Testis (tissue), 5 donors: ENCODE results near the gene CACNB4. TPM values are rescaled to one million over a fixed set of nuclear protein-coding genes. Genes with fewer than 3 reads are reported as not detected.

Source experiments
- DNase-seq: peaks from one replicate; pipeline ENCODE4 v3.0.0-alpha.2; 2019
- H3K27ac ChIP-seq, 2 donors: fragments of 200-600 bp; sonication (generic); one replicate each; pipeline ENCODE4 v1.5.1; 2019
- H3K27me3 ChIP-seq: fragments of 200-600 bp; sonication (generic); one replicate; pipeline ENCODE4 v1.5.1; 2019
- H3K36me3 ChIP-seq: fragments of 200-600 bp; sonication (generic); one replicate; pipeline ENCODE4 v1.5.1; 2017; ENCODE audit warnings: low read depth; ENCODE audit errors: missing control alignments
- H3K4me1 ChIP-seq: fragments of 200-600 bp; sonication (generic); one replicate; pipeline ENCODE4 v1.5.1; 2019
- H3K4me3 ChIP-seq, 2 donors: fragments of 200-600 bp; sonication (generic); one replicate each; pipeline ENCODE4 v1.5.1; 2017 to 2019
- H3K9me3 ChIP-seq: fragments of 200-600 bp; sonication (generic); one replicate; pipeline ENCODE4 v1.5.1; 2017
- POLR2A ChIP-seq: fragments of 450-650 bp; IDR thresholded peaks from one replicate; pipeline ENCODE4 v1.6.1; 2017; ENCODE audit warnings: antibody characterized with exemption, mild to moderate bottlenecking, moderate library complexity
- WGBS, 2 donors: methylation state at CpG; one replicate each; pipeline ENCODE4 v1.1.5; 2018; 5-methylcytosine and 5-hydroxymethylcytosine counted together
- intact Hi-C: fragments of 100-400 bp; cut with DNase I; formaldehyde crosslinking; loops from one replicate; pipeline ENCODE4 v1.15.1; 2023; ENCODE audit warnings: low total_unique reads
- long read RNA-seq, 2 donors: transcript quantifications; one replicate each; lab custom pipeline, GENCODE V29; 2026
- polyA plus RNA-seq: library from polyadenylated mRNA; stranded (reverse); fragments of 350-450 nt; fragmentation: Illumina TruSeq; extraction: RNeasy Lipid Tissue Mini Kit (QIAGEN cat#74804); gene quantifications from one replicate; pipeline ENCODE4 v1.2.3, GENCODE V29; 2014; ENCODE audit warnings: low read depth, low replicate concordance; ENCODE audit not compliant: insufficient read depth
- total RNA-seq, 2 donors: library from RNA; depleted of rRNA; stranded (reverse); fragments of >200 nt; gene quantifications; one replicate each; pipeline ENCODE4 v1.2.3, GENCODE V29; 2016
- TF ChIP-seq, protein P1 (sequence below), 3 experiments: fragments of 450-650 bp in 2 of 3; fragments of 200-600 bp in 1 of 3; sonication (generic) in 1 of 3; IDR thresholded peaks; one replicate each; pipeline ENCODE4 v1.5.1; 2016 to 2019; ENCODE audit warnings: antibody characterized with exemption in 3 of 3, mild to moderate bottlenecking in 2 of 3, moderate library complexity in 1 of 3

The CACNB4 gene
- total RNA-seq (10 to 100 TPM; 82.2 to 83.8 TPM), polyA plus RNA-seq (7.8 TPM)
- long read RNA-seq, donor 1, full-length matches to known transcripts, result 3 of 3 reads
- long read RNA-seq, donor 1, partial matches to known transcripts, result 0 of 3 reads
- long read RNA-seq, donor 1, other reads (novel, unspliced or antisense), result 0 of 3 reads
- long read RNA-seq, donor 2, result 0 reads

DNA sequence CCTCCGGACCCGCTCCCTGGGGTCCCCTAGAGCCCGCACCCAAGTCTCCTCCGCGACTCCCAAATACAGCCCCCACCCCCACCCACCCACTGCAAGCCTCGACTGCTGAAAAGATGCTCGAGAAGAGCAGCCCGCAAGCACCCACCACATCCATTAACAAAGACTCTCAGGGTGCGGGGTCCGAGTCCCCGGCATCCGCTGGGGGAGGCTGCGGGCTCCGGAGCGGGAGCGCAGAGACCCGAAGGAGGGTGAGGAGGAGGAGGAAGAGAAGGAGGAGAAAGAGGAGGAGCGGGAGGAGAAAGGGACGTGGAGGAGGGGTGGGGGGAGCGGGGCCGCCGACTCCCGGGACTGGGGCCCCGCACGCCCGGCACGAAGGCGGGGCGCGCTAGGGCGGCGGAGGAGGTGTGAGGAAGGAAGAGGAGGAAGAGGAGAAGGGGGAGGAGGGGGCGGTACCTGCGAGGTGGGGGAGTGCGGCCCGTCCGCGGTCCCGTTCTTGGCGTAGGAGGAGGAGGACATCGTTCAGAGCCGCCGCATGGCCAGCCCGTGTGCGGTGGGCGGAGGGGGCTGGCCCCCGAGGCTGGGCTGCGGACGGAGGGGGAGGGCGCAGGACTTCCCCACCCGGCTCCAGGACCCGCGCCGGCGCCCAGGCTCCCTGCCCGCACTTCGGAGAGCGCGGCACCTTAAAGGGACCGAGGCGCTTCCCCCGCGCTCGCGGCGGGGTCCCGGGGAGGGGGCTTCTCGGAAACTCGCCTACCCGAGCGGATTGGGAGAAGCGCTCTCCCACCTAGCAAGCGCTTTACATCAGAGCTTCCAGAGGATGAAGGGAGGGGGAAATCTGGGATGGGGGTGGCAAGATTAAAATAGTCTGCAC, at the start of gene CACNB4:
Gene CACNB4 (minus strand): TSS at position 549 of the 871 bp plus-strand sequence.
- no peaks in the 10 kb centered on the region for H3K9me3 ChIP-seq
- H3K27ac ChIP-seq, result peak within 1 kb of the TSS; percentile 15 to 70
- no peaks in the 10 kb centered on the region for H3K27me3 ChIP-seq
- 0 to 1% methylated on average over 39 to 61 of the region's 73 CpGs for WGBS, 2 donors
- peak; percentile 59 for DNase-seq
- TF ChIP-seq POLR2A, result no peak
- TF ChIP-seq, protein P1, sequence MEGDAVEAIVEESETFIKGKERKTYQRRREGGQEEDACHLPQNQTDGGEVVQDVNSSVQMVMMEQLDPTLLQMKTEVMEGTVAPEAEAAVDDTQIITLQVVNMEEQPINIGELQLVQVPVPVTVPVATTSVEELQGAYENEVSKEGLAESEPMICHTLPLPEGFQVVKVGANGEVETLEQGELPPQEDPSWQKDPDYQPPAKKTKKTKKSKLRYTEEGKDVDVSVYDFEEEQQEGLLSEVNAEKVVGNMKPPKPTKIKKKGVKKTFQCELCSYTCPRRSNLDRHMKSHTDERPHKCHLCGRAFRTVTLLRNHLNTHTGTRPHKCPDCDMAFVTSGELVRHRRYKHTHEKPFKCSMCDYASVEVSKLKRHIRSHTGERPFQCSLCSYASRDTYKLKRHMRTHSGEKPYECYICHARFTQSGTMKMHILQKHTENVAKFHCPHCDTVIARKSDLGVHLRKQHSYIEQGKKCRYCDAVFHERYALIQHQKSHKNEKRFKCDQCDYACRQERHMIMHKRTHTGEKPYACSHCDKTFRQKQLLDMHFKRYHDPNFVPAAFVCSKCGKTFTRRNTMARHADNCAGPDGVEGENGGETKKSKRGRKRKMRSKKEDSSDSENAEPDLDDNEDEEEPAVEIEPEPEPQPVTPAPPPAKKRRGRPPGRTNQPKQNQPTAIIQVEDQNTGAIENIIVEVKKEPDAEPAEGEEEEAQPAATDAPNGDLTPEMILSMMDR (IDR thresholded peaks at IDR 0.05), result no peak
- H3K4me3 ChIP-seq, result peak within 1 kb of the TSS; percentile 55 to 64
- intact Hi-C loops, result no loop called here
- peaks cover 14% of the 10 kb centered on the region for H3K4me1 ChIP-seq
- no peaks in the 10 kb centered on the region for H3K36me3 ChIP-seq

DNA sequence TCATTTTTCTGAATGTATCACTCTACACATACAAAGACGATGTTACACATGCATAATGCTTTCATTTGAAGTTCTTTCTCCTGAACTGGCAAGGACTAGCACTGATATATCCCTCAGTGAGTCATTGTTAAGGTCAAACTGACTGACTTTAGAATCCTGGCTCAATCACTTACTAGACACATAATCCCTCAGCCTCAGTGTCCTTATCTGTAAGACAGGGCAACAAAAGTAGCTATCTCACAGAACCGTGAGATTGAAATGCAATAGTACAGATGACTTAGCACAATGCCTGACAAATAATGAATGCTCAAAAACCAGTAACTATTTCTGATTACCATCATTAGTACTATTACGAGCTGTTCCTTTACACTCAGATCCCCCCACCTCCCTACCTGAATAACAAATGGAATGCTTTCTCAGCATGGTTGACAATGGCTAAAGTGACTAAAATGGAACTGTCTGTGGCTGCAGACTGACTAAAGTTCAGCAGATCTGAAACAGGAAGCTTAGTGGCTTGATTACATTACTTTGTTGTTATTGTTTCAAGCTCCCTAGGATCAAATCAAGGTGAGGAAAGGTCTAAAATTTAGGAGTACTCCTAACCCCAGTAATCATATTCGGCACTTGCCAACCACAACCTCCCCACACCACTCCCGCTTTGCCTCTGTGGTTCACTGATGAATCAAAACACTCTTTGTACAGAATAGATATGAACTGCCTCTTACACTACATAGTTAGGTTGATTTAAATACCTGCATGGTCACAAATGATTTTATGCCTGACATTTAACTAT, 35.8 kb upstream of the CACNB4 start:
- intact Hi-C loops, result no loop called here
- peak; percentile 21 for DNase-seq
- Histone ChIP-seq H3K4me3 (no peak overlapping the region), H3K9me3 (no peaks in the 10 kb centered on the region), H3K27ac (peak overlapping the region in 1 of 2 donors; percentile 31), H3K36me3 (no peaks in the 10 kb centered on the region), H3K4me1 (no peaks in the 10 kb centered on the region), H3K27me3 (no peaks in the 10 kb centered on the region)
- TF ChIP-seq, protein P1 (IDR thresholded peaks at IDR 0.05), result no peak
- no peak for TF ChIP-seq POLR2A
- WGBS, 2 donors, result 70 to 75% methylated on average over 5 of the region's 5 CpGs

DNA sequence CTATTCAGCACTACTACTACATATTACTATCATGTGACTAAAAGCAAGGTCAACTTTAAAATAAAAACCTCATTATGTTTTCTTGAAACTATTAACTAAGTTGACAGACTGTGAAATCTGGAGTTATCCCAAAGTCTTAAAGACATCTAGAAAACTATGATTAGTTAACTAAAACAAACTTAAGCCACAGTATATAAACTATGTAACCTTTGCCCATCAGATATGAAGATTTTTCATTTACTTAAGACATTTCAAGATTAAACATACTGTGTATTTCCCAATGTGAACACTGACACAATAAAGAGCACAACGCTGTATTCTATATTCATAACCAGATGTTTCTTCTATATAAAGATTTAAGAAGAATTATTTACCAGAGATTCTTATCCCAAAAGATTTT, 33.5 kb upstream of the CACNB4 start:
- intact Hi-C loops, result no loop called here
- no peaks in the 10 kb centered on the region for H3K27me3 ChIP-seq
- H3K9me3 ChIP-seq, result no peaks in the 10 kb centered on the region
- no peak for DNase-seq
- H3K4me1 ChIP-seq, result no peaks in the 10 kb centered on the region
- WGBS, 2 donors, result 86 to 96% methylated on average over 1 of the region's 1 CpG
- H3K4me3 ChIP-seq, result no peak overlapping the region
- TF ChIP-seq POLR2A, result no peak
- TF ChIP-seq, protein P1 (IDR thresholded peaks at IDR 0.05), result no peak
- no peaks in the 10 kb centered on the region for H3K36me3 ChIP-seq
- H3K27ac ChIP-seq, result no peak overlapping the region

DNA sequence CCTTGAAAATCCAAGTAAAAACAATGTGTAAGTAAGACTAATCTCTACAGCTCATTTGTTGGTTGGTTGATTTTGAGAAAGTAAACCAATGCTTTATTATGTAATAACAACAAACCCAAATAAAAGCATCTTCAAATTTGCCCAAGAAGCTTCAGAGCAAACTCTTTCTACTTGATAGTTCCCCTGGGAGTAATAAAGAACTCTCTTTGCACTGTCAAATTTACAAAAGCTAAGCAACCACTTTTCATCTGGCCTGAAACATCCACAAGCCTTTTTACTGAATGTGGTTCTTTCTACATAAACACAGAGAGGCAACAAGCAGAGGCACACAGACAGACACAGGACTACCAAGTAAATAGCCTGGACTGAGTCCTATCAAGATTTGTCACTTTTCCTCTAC, 28.8 kb upstream of the CACNB4 start:
- H3K27me3 ChIP-seq, result no peaks in the 10 kb centered on the region
- intact Hi-C loops, result no loop called here
- DNase-seq, result no peak
- no peaks in the 10 kb centered on the region for H3K9me3 ChIP-seq
- TF ChIP-seq, protein P1 (IDR thresholded peaks at IDR 0.05), result no peak
- no peak for TF ChIP-seq POLR2A
- H3K4me1 ChIP-seq, result no peaks in the 10 kb centered on the region
- no peak overlapping the region for H3K4me3 ChIP-seq
- H3K27ac ChIP-seq, result no peak overlapping the region
- H3K36me3 ChIP-seq, result no peaks in the 10 kb centered on the region
